CD4-positive, alpha-beta memory T cell (primary cell): ENCODE data around the gene LRRC3B. TPM values are rescaled to one million over a fixed set of nuclear protein-coding genes. Genes with fewer than 3 reads are reported as not detected.

Experiments used
- CTCF ChIA-PET: fragments of 350-600 bp; sonication (Branson Sonifier 250); formaldehyde crosslinking; loops from one replicate; lab custom pipeline; 2021; ENCODE audit warnings: inconsistent platforms; ENCODE audit not compliant: partially characterized antibody; lab: Charles Lee
- POLR2A ChIA-PET: fragments of 350-600 bp; sonication (Branson Sonifier 250); formaldehyde crosslinking; loops from one replicate; lab custom pipeline; 2021; ENCODE audit not compliant: partially characterized antibody; lab: Charles Lee
- DNase-seq, 5 donors: peaks; one replicate each; pipeline versions ENCODE4 v3.0.0 to v3.0.0-alpha.2; 2020 to 2022; ENCODE audit warnings: mixed read lengths in 1 of 5
- H3K27ac ChIP-seq: one replicate; pipeline ENCODE4 v1.7.0; 2013; ENCODE audit warnings: low read depth, low read length
- H3K27me3 ChIP-seq: 2 replicates; pipeline ENCODE4 v1.7.0; 2013; ENCODE audit warnings: mild to moderate bottlenecking, low read length, moderate library complexity; ENCODE audit not compliant: insufficient read depth
- H3K36me3 ChIP-seq: 2 replicates; pipeline ENCODE4 v1.7.0; 2013; ENCODE audit warnings: mild to moderate bottlenecking, low read length, moderate library complexity; ENCODE audit not compliant: insufficient read depth
- H3K4me1 ChIP-seq: 2 replicates; pipeline ENCODE4 v1.7.0; 2013; ENCODE audit warnings: mild to moderate bottlenecking, low read length, moderate library complexity; ENCODE audit not compliant: insufficient read depth
- H3K4me3 ChIP-seq, 2 donors: one replicate each; pipeline ENCODE4 v1.7.0; 2013; ENCODE audit warnings: low read length in 2 of 2, mild to moderate bottlenecking in 1 of 2
- H3K9me3 ChIP-seq, 2 donors: one replicate each; pipeline ENCODE4 v1.7.0; 2013; ENCODE audit warnings: low read length in 2 of 2, control low read depth in 1 of 2; ENCODE audit not compliant: control insufficient read depth in 1 of 2
- H3K27ac Mint-ChIP-seq, 7 donors: one replicate each; pipeline ENCODE4 v1.8.0; 2020 to 2021; ENCODE audit warnings: mixed read lengths in 7 of 7, mild to moderate bottlenecking in 6 of 7, inconsistent platforms in 3 of 7, moderate library complexity in 3 of 7
- H3K27me3 Mint-ChIP-seq, 2 donors: one replicate each; pipeline ENCODE4 v1.8.0; 2020 to 2021; ENCODE audit warnings: mixed read lengths in 2 of 2
- H3K36me3 Mint-ChIP-seq, 2 donors: one replicate each; pipeline ENCODE4 v1.8.0; 2020 to 2021; ENCODE audit warnings: mixed read lengths in 2 of 2, inconsistent platforms in 1 of 2, mild to moderate bottlenecking in 1 of 2
- H3K4me1 Mint-ChIP-seq, 4 donors: one replicate each; pipeline ENCODE4 v1.8.0; 2020 to 2021; ENCODE audit warnings: mixed read lengths in 4 of 4, mild to moderate bottlenecking in 1 of 4
- H3K4me3 Mint-ChIP-seq, 8 donors: one replicate each; pipeline ENCODE4 v1.8.0; 2020 to 2021; ENCODE audit warnings: mixed read lengths in 8 of 8, mild to moderate bottlenecking in 7 of 8, moderate library complexity in 6 of 8, inconsistent platforms in 3 of 8
- H3K9me3 Mint-ChIP-seq, 8 donors: one replicate each; pipeline ENCODE4 v1.8.0; 2020 to 2021; ENCODE audit warnings: mixed read lengths in 8 of 8, mild to moderate bottlenecking in 5 of 8, inconsistent platforms in 3 of 8, moderate library complexity in 1 of 8
- intact Hi-C: fragments of 100-400 bp; cut with micrococcal nuclease; formaldehyde crosslinking; loops from one replicate; pipeline ENCODE4 v1.15.1; 2023
- polyA plus RNA-seq, 2 donors: library from polyadenylated mRNA; unstranded; fragments of 300-500 nt; fragmentation: Illumina TruSeq; gene quantifications; one replicate each; pipeline ENCODE4 v1.2.3, GENCODE V29; 2021
- total RNA-seq, 2 experiments: library from RNA; stranded (reverse); gene quantifications; one replicate each; pipeline ENCODE4 v1.2.3, GENCODE V29; 2021

Gene LRRC3B
- total and polyA plus RNA-seq, 4 experiments from 2014 or later, result not detected

DNA sequence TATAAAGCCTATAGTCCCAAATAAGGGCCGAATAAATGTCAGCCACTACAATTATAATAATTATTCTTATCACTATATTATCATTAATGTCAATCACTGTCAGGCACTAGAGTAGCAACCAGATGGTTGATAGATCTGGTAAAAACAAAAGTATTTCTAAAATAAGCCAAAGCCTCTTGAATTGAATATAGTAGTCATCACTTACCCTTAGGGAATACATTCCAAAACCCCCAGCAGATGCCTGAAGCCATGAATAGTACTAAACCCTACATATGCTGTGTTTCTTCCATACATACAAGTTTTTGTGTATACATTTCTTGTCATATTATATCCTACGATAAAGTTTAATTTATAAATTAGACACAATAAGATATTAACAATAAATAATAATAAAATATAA is 59.1 kb downstream of the LRRC3B start:
- no peaks in the 10 kb centered on the region for H3K4me1 ChIP-seq
- no peaks in the 10 kb centered on the region for H3K9me3 ChIP-seq
- no peak overlapping the region for H3K4me3 Mint-ChIP-seq
- intact Hi-C loops, result no loop called here
- ChIA-PET CTCF (no interaction called here), POLR2A (no interaction called here)
- H3K27me3 ChIP-seq, result no peaks in the 10 kb centered on the region
- H3K36me3 ChIP-seq, result no peaks in the 10 kb centered on the region
- no peaks in the 10 kb centered on the region for H3K27me3 Mint-ChIP-seq
- no peak overlapping the region for H3K27ac Mint-ChIP-seq
- peaks cover 0 to 8% (median under 1%) of the 10 kb centered on the region in 8 donors for H3K9me3 Mint-ChIP-seq
- no peak overlapping the region for H3K27ac ChIP-seq
- no peaks in the 10 kb centered on the region for H3K4me1 Mint-ChIP-seq
- no peaks in the 10 kb centered on the region for H3K36me3 Mint-ChIP-seq
- no peak overlapping the region for H3K4me3 ChIP-seq
- no peak for DNase-seq

- Mint-ChIP-seq H3K9me3 (peaks cover 0 to 4% (median under 1%) of the 10 kb centered on the region in 8 donors), H3K27ac (no peak overlapping the region), H3K4me3 (no peak overlapping the region), H3K36me3 (no peaks in the 10 kb centered on the region), H3K27me3 (no peaks in the 10 kb centered on the region), H3K4me1 (no peaks in the 10 kb centered on the region)
- Histone ChIP-seq H3K36me3 (no peaks in the 10 kb centered on the region), H3K4me1 (no peaks in the 10 kb centered on the region), H3K4me3 (no peak overlapping the region), H3K27ac (no peak overlapping the region), H3K27me3 (no peaks in the 10 kb centered on the region), H3K9me3 (no peaks in the 10 kb centered on the region)
- intact Hi-C loops, result no loop called here
- ChIA-PET CTCF (interaction anchor here (1.0 kb wide), 1 partner anchor 29 kb away, joined by 5 read pairs; no protein-coding TSS in a partner anchor), POLR2A (no interaction called here)
- no peak for DNase-seq
Observed at GRCh38 chr3:26682406-26682805, 59.8 kb downstream of the LRRC3B start.

- Mint-ChIP-seq H3K4me3 (no peak overlapping the region), H3K4me1 (no peaks in the 10 kb centered on the region), H3K27me3 (no peaks in the 10 kb centered on the region), H3K27ac (no peak overlapping the region), H3K36me3 (no peaks in the 10 kb centered on the region), H3K9me3 (peaks cover 0 to 4% (median 0%) of the 10 kb centered on the region in 8 donors)
- intact Hi-C loops, result no loop called here
- H3K36me3 ChIP-seq, result no peaks in the 10 kb centered on the region
- ChIA-PET CTCF (no interaction called here), POLR2A (no interaction called here)
- no peaks in the 10 kb centered on the region for H3K9me3 ChIP-seq
- H3K27ac ChIP-seq, result no peak overlapping the region
- no peaks in the 10 kb centered on the region for H3K4me1 ChIP-seq
- no peak overlapping the region for H3K4me3 ChIP-seq
- H3K27me3 ChIP-seq, result no peaks in the 10 kb centered on the region
- no peak for DNase-seq
Observed at GRCh38 chr3:26683902-26684301, 61.3 kb downstream of the LRRC3B start.

DNA sequence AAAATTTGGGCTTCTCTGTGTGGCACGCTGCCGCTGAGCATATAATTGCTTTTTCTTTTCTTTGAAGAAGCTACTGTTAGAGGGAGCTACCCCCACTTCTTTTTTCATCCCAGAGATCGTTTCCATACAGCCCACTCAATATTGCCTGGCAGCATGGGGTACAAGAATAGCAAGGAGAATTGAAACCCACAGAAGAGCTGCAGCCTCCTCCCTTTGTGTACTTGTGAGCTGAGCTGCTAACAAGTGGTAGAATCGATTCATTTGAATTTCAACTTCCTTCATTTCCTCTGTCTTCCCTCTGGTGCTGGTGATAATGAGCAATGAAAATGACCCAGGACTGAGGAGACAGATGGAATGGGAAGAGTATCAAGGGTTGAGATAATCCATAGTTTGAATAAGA is 64.9 kb downstream of the LRRC3B start:
- POLR2A ChIA-PET, result no interaction called here
- H3K9me3 ChIP-seq, result no peaks in the 10 kb centered on the region
- H3K36me3 Mint-ChIP-seq, result no peaks in the 10 kb centered on the region
- no peaks in the 10 kb centered on the region for H3K36me3 ChIP-seq
- CTCF ChIA-PET, result no interaction called here
- no peak for DNase-seq
- intact Hi-C loops, result no loop called here
- no peaks in the 10 kb centered on the region for H3K27me3 ChIP-seq
- no peak overlapping the region for H3K4me3 Mint-ChIP-seq
- H3K27ac Mint-ChIP-seq, result no peak overlapping the region
- no peaks in the 10 kb centered on the region for H3K4me1 Mint-ChIP-seq
- no peaks in the 10 kb centered on the region for H3K27me3 Mint-ChIP-seq
- H3K27ac ChIP-seq, result no peak overlapping the region
- peaks cover 0 to 6% (median under 1%) of the 10 kb centered on the region in 8 donors for H3K9me3 Mint-ChIP-seq
- no peak overlapping the region for H3K4me3 ChIP-seq
- H3K4me1 ChIP-seq, result no peaks in the 10 kb centered on the region

- Histone ChIP-seq H3K27ac (no peak overlapping the region), H3K27me3 (no peaks in the 10 kb centered on the region), H3K4me1 (no peaks in the 10 kb centered on the region), H3K4me3 (no peak overlapping the region), H3K36me3 (no peaks in the 10 kb centered on the region), H3K9me3 (no peaks in the 10 kb centered on the region)
- H3K27me3 Mint-ChIP-seq, result peaks cover 0 to 2% of the 10 kb centered on the region in 2 donors
- H3K27ac Mint-ChIP-seq, result no peak overlapping the region
- intact Hi-C loops, result no loop called here
- no peak for DNase-seq
- no peak overlapping the region for H3K4me3 Mint-ChIP-seq
- no peaks in the 10 kb centered on the region for H3K4me1 Mint-ChIP-seq
- no peaks in the 10 kb centered on the region for H3K36me3 Mint-ChIP-seq
- POLR2A ChIA-PET, result no interaction called here
- H3K9me3 Mint-ChIP-seq, result peaks cover 0 to 7% (median 0%) of the 10 kb centered on the region in 8 donors
- CTCF ChIA-PET, result no interaction called here
Observed at GRCh38 chr3:26699553-26699952, 77.0 kb downstream of the LRRC3B start.

- Histone ChIP-seq H3K36me3 (no peaks in the 10 kb centered on the region), H3K27me3 (no peaks in the 10 kb centered on the region), H3K4me3 (no peak overlapping the region), H3K4me1 (no peaks in the 10 kb centered on the region), H3K9me3 (no peaks in the 10 kb centered on the region), H3K27ac (no peak overlapping the region)
- Mint-ChIP-seq H3K4me3 (no peak overlapping the region), H3K27ac (no peak overlapping the region), H3K27me3 (peaks cover 0 to 4% of the 10 kb centered on the region in 2 donors), H3K4me1 (no peaks in the 10 kb centered on the region), H3K9me3 (peaks cover 0 to 3% (median 0%) of the 10 kb centered on the region in 8 donors), H3K36me3 (no peaks in the 10 kb centered on the region)
- intact Hi-C loops, result no loop called here
- DNase-seq, result no peak
- CTCF ChIA-PET, result interaction anchor here (0.8 kb wide), 1 partner anchor 10 kb away, joined by 4 read pairs; no protein-coding TSS in a partner anchor
- POLR2A ChIA-PET, result no interaction called here
Observed at GRCh38 chr3:26703519-26703918, 80.9 kb downstream of the LRRC3B start.

- H3K27ac Mint-ChIP-seq, result no peak overlapping the region
- H3K36me3 Mint-ChIP-seq, result no peaks in the 10 kb centered on the region
- CTCF ChIA-PET, result no interaction called here
- H3K4me3 ChIP-seq, result no peak overlapping the region
- no peaks in the 10 kb centered on the region for H3K4me1 ChIP-seq
- intact Hi-C loops, result no loop called here
- H3K27ac ChIP-seq, result no peak overlapping the region
- H3K4me3 Mint-ChIP-seq, result no peak overlapping the region
- no peaks in the 10 kb centered on the region for H3K36me3 ChIP-seq
- no peaks in the 10 kb centered on the region for H3K9me3 ChIP-seq
- POLR2A ChIA-PET, result no interaction called here
- no peak for DNase-seq
- peaks cover 0 to 4% of the 10 kb centered on the region in 2 donors for H3K27me3 Mint-ChIP-seq
- H3K4me1 Mint-ChIP-seq, result no peaks in the 10 kb centered on the region
- peaks cover 0 to 3% (median 0%) of the 10 kb centered on the region in 8 donors for H3K9me3 Mint-ChIP-seq
- no peaks in the 10 kb centered on the region for H3K27me3 ChIP-seq
Observed at GRCh38 chr3:26704736-26705135, 82.2 kb downstream of the LRRC3B start.

DNA sequence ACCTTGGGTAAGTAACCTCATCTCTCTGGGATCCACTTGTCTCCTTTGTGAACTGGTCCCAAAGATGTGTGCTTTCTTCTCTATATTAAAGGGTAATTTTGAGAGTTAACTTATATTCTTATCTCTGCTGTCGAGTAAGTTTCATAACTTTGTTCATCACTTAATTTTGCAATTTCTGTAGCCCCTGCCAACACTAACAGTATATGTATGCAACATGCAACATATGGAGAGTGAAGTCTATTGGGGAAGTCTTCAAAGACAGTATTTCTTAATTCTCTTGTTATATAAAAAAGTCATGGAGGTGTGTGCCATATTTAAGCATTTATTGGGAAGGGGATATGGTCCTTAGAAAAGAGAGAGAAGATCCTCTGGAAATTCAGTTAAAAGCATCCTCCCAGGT is 85.9 kb downstream of the LRRC3B start:
- no peak overlapping the region for H3K27ac ChIP-seq
- no peaks in the 10 kb centered on the region for H3K27me3 ChIP-seq
- Mint-ChIP-seq H3K36me3 (no peaks in the 10 kb centered on the region), H3K27me3 (peaks cover 0 to 2% of the 10 kb centered on the region in 2 donors), H3K4me3 (no peak overlapping the region), H3K27ac (peak overlapping the region in 1 of 7 donors; percentile 58), H3K9me3 (peaks cover 0 to 3% (median 0%) of the 10 kb centered on the region in 8 donors), H3K4me1 (no peaks in the 10 kb centered on the region)
- POLR2A ChIA-PET, result no interaction called here
- no peaks in the 10 kb centered on the region for H3K4me1 ChIP-seq
- CTCF ChIA-PET, result no interaction called here
- H3K36me3 ChIP-seq, result no peaks in the 10 kb centered on the region
- no peak overlapping the region for H3K4me3 ChIP-seq
- intact Hi-C loops, result no loop called here
- H3K9me3 ChIP-seq, result no peaks in the 10 kb centered on the region
- no peak for DNase-seq
